NT2/D1 (cell line): Measurements from ENCODE around the gene CMTM1.

Experiments used
- DNase-seq: peaks from one replicate; pipeline ENCODE4 v3.0.0-alpha.2; 2011; ENCODE audit warnings: low read depth, low spot score
- H3K27me3 ChIP-seq: 2 replicates; pipeline ENCODE4 v1.6.0; 2011; ENCODE audit warnings: mild to moderate bottlenecking; ENCODE audit not compliant: insufficient read length, insufficient read depth
- H3K36me3 ChIP-seq: 2 replicates; pipeline ENCODE4 v1.6.1; 2011; ENCODE audit warnings: mild to moderate bottlenecking, low read length, mixed read lengths; ENCODE audit not compliant: insufficient read depth, insufficient read length
- H3K4me1 ChIP-seq: 2 replicates; pipeline ENCODE4 v1.5.1; 2011; ENCODE audit not compliant: insufficient read depth, insufficient read length
- H3K4me3 ChIP-seq: 2 replicates; pipeline ENCODE4 v1.5.1; 2011; ENCODE audit warnings: low read depth; ENCODE audit not compliant: insufficient read length
- H3K9ac ChIP-seq: 2 replicates; pipeline ENCODE4 v1.6.0; 2011; ENCODE audit warnings: low read depth; ENCODE audit not compliant: insufficient read length
- H3K9me3 ChIP-seq: 2 replicates; pipeline ENCODE4 v1.5.1; 2011; ENCODE audit warnings: mild to moderate bottlenecking, low read length; ENCODE audit not compliant: insufficient read depth
- SUZ12 ChIP-seq: IDR thresholded peaks from 2 replicates; pipeline ENCODE4 v1.6.1; 2011; ENCODE audit not compliant: insufficient read length, insufficient read depth; ENCODE audit errors: extremely low read depth
- YY1 ChIP-seq: IDR thresholded peaks from 2 replicates; pipeline ENCODE4 v1.6.1; 2011; ENCODE audit not compliant: insufficient read length, insufficient read depth
- ZNF274 ChIP-seq: IDR thresholded peaks from 2 replicates; pipeline ENCODE4 v1.6.1; 2011; ENCODE audit warnings: mild to moderate bottlenecking, low read depth, low read length

The CMTM1 gene

DNA sequence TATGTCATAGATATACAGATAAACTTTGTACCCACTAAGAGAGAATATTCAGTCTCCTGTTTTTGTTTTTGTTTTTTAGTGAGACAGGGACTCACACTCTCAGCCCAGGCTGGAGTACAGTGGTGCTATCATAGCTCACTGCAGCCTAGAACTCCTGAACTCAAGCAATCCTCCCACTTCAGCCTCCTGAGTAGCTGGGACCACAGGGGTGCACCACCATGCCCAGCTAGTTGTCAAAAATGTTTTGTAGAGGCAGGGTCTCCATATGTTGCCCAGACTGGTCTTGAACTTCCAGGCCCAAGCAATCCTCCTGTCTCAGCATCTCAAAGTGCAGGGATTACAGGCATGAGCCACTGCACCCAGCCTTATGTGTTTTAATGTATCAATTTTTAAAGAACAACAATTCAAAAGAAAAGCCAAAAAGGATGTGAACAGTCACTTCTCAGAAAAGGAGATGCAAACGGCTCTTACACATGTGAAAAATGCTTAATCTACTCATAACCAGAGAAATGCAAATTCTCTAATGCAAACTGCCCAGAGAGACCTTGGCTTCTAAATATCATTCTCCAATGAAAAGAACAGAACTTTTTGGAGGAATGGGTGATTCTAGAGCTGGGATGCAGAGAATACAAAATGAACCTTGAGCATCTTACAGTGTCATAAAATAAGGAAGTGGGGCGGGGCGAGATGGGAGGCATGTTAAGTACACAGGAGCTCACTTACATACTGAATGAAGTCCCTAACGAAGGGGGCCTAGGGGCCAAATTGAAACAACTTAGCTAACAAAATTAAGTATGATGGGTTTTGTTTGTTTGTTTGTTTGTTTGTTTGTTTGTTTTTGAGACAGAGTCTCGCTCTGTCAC, 31.0 kb downstream of the CMTM1 start:
- DNase-seq: no peak
- H3K4me1 ChIP-seq: no peaks in the 10 kb centered on the region
- peaks cover 12% of the 10 kb centered on the region; the same call in 1 of the 2 replicates for H3K9me3 ChIP-seq
- H3K27me3 ChIP-seq: peaks cover 5% of the 10 kb centered on the region
- TF ChIP-seq ZNF274 (no peak), YY1 (no peak), SUZ12 (no peak)
- H3K4me3 ChIP-seq: no peak overlapping the region
- no peak overlapping the region for H3K9ac ChIP-seq
- no peaks in the 10 kb centered on the region for H3K36me3 ChIP-seq

GRCh38 chr16:66598111-66598510, 31.9 kb downstream of the CMTM1 start:
- Histone ChIP-seq H3K9me3 (peaks cover 12% of the 10 kb centered on the region; the same call in 1 of the 2 replicates), H3K9ac (no peak overlapping the region), H3K27me3 (peaks cover 5% of the 10 kb centered on the region), H3K4me1 (no peaks in the 10 kb centered on the region), H3K36me3 (no peaks in the 10 kb centered on the region), H3K4me3 (no peak overlapping the region)
- DNase-seq: no peak
- TF ChIP-seq YY1: no peak
- no peak for TF ChIP-seq SUZ12
- TF ChIP-seq ZNF274: no peak

GRCh38 chr16:66599726-66600125, 33.5 kb downstream of the CMTM1 start:
- Histone ChIP-seq H3K9me3 (peaks cover 12% of the 10 kb centered on the region; the same call in 1 of the 2 replicates), H3K36me3 (no peaks in the 10 kb centered on the region), H3K4me1 (no peaks in the 10 kb centered on the region), H3K4me3 (no peak overlapping the region), H3K9ac (no peak overlapping the region), H3K27me3 (peaks cover 5% of the 10 kb centered on the region)
- TF ChIP-seq ZNF274: no peak
- TF ChIP-seq SUZ12: no peak
- TF ChIP-seq YY1: no peak
- DNase-seq: no peak

- Histone ChIP-seq H3K36me3 (no peaks in the 10 kb centered on the region), H3K4me1 (no peaks in the 10 kb centered on the region), H3K27me3 (peaks cover 5% of the 10 kb centered on the region), H3K9ac (no peak overlapping the region), H3K9me3 (peaks cover 12% of the 10 kb centered on the region; the same call in 1 of the 2 replicates), H3K4me3 (no peak overlapping the region)
- no peak for DNase-seq
- TF ChIP-seq SUZ12: no peak
- no peak for TF ChIP-seq ZNF274
- TF ChIP-seq YY1: no peak
These were observed 34.2 kb downstream of the CMTM1 start for GRCh38 chr16:66600477-66600876.

- peaks cover 6% of the 10 kb centered on the region for H3K36me3 ChIP-seq
- no peak overlapping the region for H3K4me3 ChIP-seq
- DNase-seq: no peak
- TF ChIP-seq SUZ12: no peak
- no peak for TF ChIP-seq ZNF274
- TF ChIP-seq YY1: no peak
- H3K9ac ChIP-seq: no peak overlapping the region
- H3K27me3 ChIP-seq: peaks cover 5% of the 10 kb centered on the region
- peaks cover 6% of the 10 kb centered on the region for H3K4me1 ChIP-seq
- H3K9me3 ChIP-seq: peaks cover 12% of the 10 kb centered on the region; the same call in 1 of the 2 replicates
These were observed 35.2 kb downstream of the CMTM1 start for GRCh38 chr16:66601471-66601870.

DNA sequence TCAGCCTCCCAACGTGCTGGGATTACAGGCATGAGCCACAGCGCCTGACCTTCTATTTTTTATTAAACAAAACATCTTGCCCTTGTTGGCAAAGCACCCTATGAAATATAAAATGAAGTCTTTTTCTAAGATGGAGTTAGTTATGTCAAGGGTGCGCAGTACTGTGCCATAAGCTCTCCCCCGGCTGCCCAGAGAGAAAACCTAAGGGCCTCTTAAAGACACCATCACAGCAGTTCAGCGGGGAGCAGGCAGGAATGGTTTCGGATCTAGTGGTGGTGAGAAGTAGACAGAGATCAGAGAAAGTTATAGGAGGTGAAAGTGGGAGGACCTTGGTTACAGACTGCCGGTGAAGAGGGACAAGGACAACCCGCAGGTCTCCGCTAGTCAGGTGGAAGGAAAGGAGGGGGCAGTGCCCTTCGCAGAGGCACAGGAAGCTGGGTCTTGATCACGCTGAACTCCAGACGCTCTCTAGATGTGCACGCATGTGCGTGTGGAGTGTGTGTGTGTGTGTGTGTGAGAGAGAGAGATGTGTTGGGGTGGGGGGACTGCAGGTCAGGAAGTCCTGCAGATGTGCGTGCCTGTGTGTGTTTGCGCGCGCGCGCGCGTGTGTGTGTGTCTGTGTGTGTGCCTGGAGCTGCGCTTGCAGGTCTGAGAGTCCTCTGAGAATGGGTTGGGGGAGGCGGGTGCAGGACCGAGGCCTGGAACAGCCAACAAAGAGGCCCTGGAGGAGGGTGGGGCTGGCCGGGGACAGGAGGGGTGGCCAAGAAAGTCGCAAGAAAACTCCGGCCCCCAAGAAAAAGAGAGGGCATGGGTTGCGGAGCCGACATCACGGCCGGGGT, 37.5 kb downstream of the CMTM1 start:
- Histone ChIP-seq H3K9me3 (peaks cover 12% of the 10 kb centered on the region; the same call in 1 of the 2 replicates), H3K36me3 (peaks cover 26% of the 10 kb centered on the region), H3K4me1 (peaks cover 17% of the 10 kb centered on the region), H3K27me3 (peaks cover 5% of the 10 kb centered on the region), H3K9ac (peak overlapping the region; percentile 76), H3K4me3 (peak overlapping the region; percentile 57)
- DNase-seq: peak; percentile 42
- TF ChIP-seq YY1 (no peak), ZNF274 (no peak), SUZ12 (no peak)
